MM.1S (cell line): ENCODE results near the gene CHRM4.

Source experiments
- EZH2 ChIP-seq: fragments of 300-600 bp; sonication (generic); optimal IDR thresholded peaks from 2 replicates; pipeline ENCODE3; 2017; ENCODE audit warnings: low read depth, mild to moderate bottlenecking, antibody characterized with exemption, low read length, mixed read lengths
- TF ChIP-seq, protein P1 (sequence below): fragments of 300-600 bp; sonication (generic); IDR thresholded peaks from 2 replicates; pipeline ENCODE4 v1.5.1; 2016; ENCODE audit warnings: antibody characterized with exemption, low read length, mixed read lengths

DNA sequence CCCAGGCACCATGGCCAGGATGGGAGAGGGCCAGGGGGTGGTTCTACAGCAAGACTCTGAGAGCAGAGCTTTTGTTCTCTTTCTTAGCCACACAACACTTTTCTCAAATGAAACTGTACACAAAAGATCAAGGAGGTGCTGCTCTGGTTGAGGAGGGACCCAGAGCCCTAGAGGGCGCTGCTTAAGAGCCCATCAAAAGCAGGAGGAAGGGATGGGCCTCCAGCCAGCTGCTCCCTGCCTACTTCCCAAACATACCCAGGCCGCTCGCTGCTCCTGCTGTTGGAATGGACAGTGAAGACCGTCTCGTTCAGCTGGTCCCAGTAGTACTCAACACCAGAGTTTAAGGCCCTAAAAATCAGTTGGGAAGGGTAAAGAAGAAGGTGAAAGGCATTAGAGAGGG, 18.4 kb upstream of the CHRM4 start:
- no peak for TF ChIP-seq EZH2
- TF ChIP-seq, protein P1, sequence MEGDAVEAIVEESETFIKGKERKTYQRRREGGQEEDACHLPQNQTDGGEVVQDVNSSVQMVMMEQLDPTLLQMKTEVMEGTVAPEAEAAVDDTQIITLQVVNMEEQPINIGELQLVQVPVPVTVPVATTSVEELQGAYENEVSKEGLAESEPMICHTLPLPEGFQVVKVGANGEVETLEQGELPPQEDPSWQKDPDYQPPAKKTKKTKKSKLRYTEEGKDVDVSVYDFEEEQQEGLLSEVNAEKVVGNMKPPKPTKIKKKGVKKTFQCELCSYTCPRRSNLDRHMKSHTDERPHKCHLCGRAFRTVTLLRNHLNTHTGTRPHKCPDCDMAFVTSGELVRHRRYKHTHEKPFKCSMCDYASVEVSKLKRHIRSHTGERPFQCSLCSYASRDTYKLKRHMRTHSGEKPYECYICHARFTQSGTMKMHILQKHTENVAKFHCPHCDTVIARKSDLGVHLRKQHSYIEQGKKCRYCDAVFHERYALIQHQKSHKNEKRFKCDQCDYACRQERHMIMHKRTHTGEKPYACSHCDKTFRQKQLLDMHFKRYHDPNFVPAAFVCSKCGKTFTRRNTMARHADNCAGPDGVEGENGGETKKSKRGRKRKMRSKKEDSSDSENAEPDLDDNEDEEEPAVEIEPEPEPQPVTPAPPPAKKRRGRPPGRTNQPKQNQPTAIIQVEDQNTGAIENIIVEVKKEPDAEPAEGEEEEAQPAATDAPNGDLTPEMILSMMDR = no peak
